DND-41 (cell line): ENCODE data around the gene ZNRF2.

Source experiments
- ATAC-seq: fragments of 200-7000 bp; cut with Tn5 transposase; 3 replicates; pipeline ENCODE4 v1.9.1; 2021; ENCODE audit warnings: low read depth; ENCODE audit not compliant: insufficient read depth
- DNase-seq: peaks from one replicate; pipeline ENCODE4 v3.0.0-alpha.2; 2020
- H2AFZ ChIP-seq: 2 replicates; pipeline ENCODE4 v1.6.0; 2012; ENCODE audit warnings: low read depth, low read length
- H3K27ac ChIP-seq: 2 replicates; pipeline ENCODE4 v1.5.1; 2012; ENCODE audit warnings: low read length, inconsistent platforms
- H3K27me3 ChIP-seq: fragments of 200-600 bp; sonication (generic); 2 replicates; pipeline ENCODE4 v1.6.0; 2012; ENCODE audit warnings: low read length, mild to moderate bottlenecking, inconsistent platforms; ENCODE audit not compliant: insufficient read depth, poor library complexity
- H3K36me3 ChIP-seq: 2 replicates; pipeline ENCODE4 v1.5.1; 2012; ENCODE audit warnings: low read length, inconsistent platforms; ENCODE audit not compliant: insufficient read depth
- H3K4me1 ChIP-seq: 2 replicates; pipeline ENCODE4 v1.5.1; 2012; ENCODE audit warnings: mild to moderate bottlenecking, low read length; ENCODE audit not compliant: insufficient read depth
- H3K4me2 ChIP-seq: 2 replicates; pipeline ENCODE4 v1.6.0; 2012; ENCODE audit warnings: mild to moderate bottlenecking, moderate library complexity, low read length, inconsistent platforms; ENCODE audit not compliant: insufficient read depth
- H3K4me3 ChIP-seq, 2 experiments: fragments of 200-600 bp in 1 of 2; shearing (Covaris generic) in 1 of 2; 2 replicates each; pipeline ENCODE4 v1.5.1; 2012 to 2016; ENCODE audit warnings: inconsistent platforms in 2 of 2, low read length in 2 of 2, mild to moderate bottlenecking in 2 of 2, low read depth in 1 of 2, moderate library complexity in 1 of 2
- H3K79me2 ChIP-seq: 2 replicates; pipeline ENCODE4 v1.6.0; 2012; ENCODE audit warnings: low read length, inconsistent platforms; ENCODE audit not compliant: insufficient read depth
- H3K9ac ChIP-seq: 2 replicates; pipeline ENCODE4 v1.6.0; 2012; ENCODE audit warnings: low read depth, mild to moderate bottlenecking, inconsistent platforms, low read length, moderate library complexity
- H3K9me3 ChIP-seq: 2 replicates; pipeline ENCODE4 v1.5.1; 2012; ENCODE audit warnings: low read length, moderate library complexity, mild to moderate bottlenecking, inconsistent platforms; ENCODE audit not compliant: insufficient read depth, severe bottlenecking
- H4K20me1 ChIP-seq: 2 replicates; pipeline ENCODE4 v1.6.0; 2012; ENCODE audit warnings: low read length; ENCODE audit not compliant: insufficient read depth
- CTCF ChIP-seq: IDR thresholded peaks from 2 replicates; pipeline ENCODE4 v1.5.1; 2012; ENCODE audit warnings: borderline replicate concordance, low read length, moderate library complexity, mild to moderate bottlenecking; ENCODE audit not compliant: poor library complexity, severe bottlenecking; ENCODE audit errors: extremely low read depth
- EZH2 ChIP-seq: IDR thresholded peaks from 3 replicates; pipeline ENCODE4 v1.6.1; 2012; ENCODE audit warnings: borderline replicate concordance, low read depth, mild to moderate bottlenecking, moderate library complexity, low read length, inconsistent platforms; ENCODE audit not compliant: severe bottlenecking

Gene ZNRF2

GRCh38 chr7:30335763-30336487 lies 51.5 kb downstream of the ZNRF2 start:
- ATAC-seq (no peak), DNase-seq (no peak)
- Histone ChIP-seq H3K4me1 (peaks cover 4% of the 10 kb centered on the region), H3K4me3 (no peak overlapping the region), H2AFZ (no peak overlapping the region), H3K9ac (no peak overlapping the region), H3K4me2 (no peak overlapping the region), H4K20me1 (peaks cover 51% of the 10 kb centered on the region), H3K9me3 (no peaks in the 10 kb centered on the region), H3K36me3 (no peaks in the 10 kb centered on the region), H3K27ac (no peak overlapping the region), H3K27me3 (no peaks in the 10 kb centered on the region), H3K79me2 (peaks cover 91% of the 10 kb centered on the region)
- TF ChIP-seq EZH2, result no peak
- TF ChIP-seq CTCF, result no peak

- no peak for ATAC-seq
- H3K4me1 ChIP-seq, result peaks cover 29% of the 10 kb centered on the region
- no peaks in the 10 kb centered on the region for H3K9me3 ChIP-seq
- no peak for DNase-seq
- no peak overlapping the region for H3K4me3 ChIP-seq
- H2AFZ ChIP-seq, result no peak overlapping the region
- no peak overlapping the region for H3K27ac ChIP-seq
- H3K36me3 ChIP-seq, result no peaks in the 10 kb centered on the region
- H3K79me2 ChIP-seq, result peaks cover 97% of the 10 kb centered on the region
- H4K20me1 ChIP-seq, result peaks cover 23% of the 10 kb centered on the region; the same call in 1 of the 2 replicates
- no peaks in the 10 kb centered on the region for H3K27me3 ChIP-seq
- no peak overlapping the region for H3K4me2 ChIP-seq
- no peak for TF ChIP-seq EZH2
- TF ChIP-seq CTCF, result no peak
- H3K9ac ChIP-seq, result no peak overlapping the region
These were observed 60.1 kb downstream of the ZNRF2 start for GRCh38 chr7:30344513-30344912.

- H3K27ac ChIP-seq, result peak overlapping the region; percentile 81
- no peaks in the 10 kb centered on the region for H3K27me3 ChIP-seq
- peak overlapping the region in 1 of 2 experiments; percentile 22; a peak in 1 of 4 replicates for H3K4me3 ChIP-seq
- peak overlapping the region; percentile 37 for H3K9ac ChIP-seq
- ATAC-seq (peak; percentile 16; the same call in 2 of the 3 replicates), DNase-seq (no peak)
- no peak for TF ChIP-seq EZH2
- TF ChIP-seq CTCF, result no peak
- H3K36me3 ChIP-seq, result no peaks in the 10 kb centered on the region
- peaks cover 97% of the 10 kb centered on the region for H3K79me2 ChIP-seq
- H3K9me3 ChIP-seq, result no peaks in the 10 kb centered on the region
- no peak overlapping the region for H2AFZ ChIP-seq
- peaks cover 29% of the 10 kb centered on the region for H3K4me1 ChIP-seq
- peak overlapping the region; percentile 61 for H3K4me2 ChIP-seq
- H4K20me1 ChIP-seq, result peaks cover 31% of the 10 kb centered on the region; the same call in 1 of the 2 replicates
These were observed 63.1 kb downstream of the ZNRF2 start for GRCh38 chr7:30347226-30348082.
